A673 (cell line): Measurements from ENCODE around the gene BCL3. TPM values are rescaled to one million over a fixed set of nuclear protein-coding genes. Genes with fewer than 3 reads are reported as not detected.
A peak's percentile ranks its signal among the peaks of the same experiment; 100 is the strongest.
"Not testable (repeated sequence)": the region's sequence is repeated elsewhere in the genome, so short reads cannot be mapped to it uniquely, and the experiment has no call there.

Experiments used
- BruUV-seq: library from RNA; stranded (reverse); fragments of 400-500 nt; replicated peaks from 2 replicates; lab custom pipeline; 2021; lab: Mats Ljungman, UMichigan
- CTCF ChIA-PET: fragments of 300-600 bp; sonication (Branson Sonifier 250); formaldehyde crosslinking; loops from one replicate; lab custom pipeline; 2022; ENCODE audit warnings: antibody characterized with exemption; lab: Charles Lee
- POLR2A ChIA-PET: fragments of 300-600 bp; sonication (Branson Sonifier 250); formaldehyde crosslinking; loops from one replicate; lab custom pipeline; 2022; ENCODE audit warnings: antibody characterized with exemption; ENCODE audit not compliant: low non-redundant PET; lab: Charles Lee
- DNase-seq: peaks from one replicate; pipeline ENCODE4 v3.0.0-alpha.2; 2015; ENCODE audit warnings: low spot score
- H3K27ac ChIP-seq: fragments of 200-600 bp; sonication (generic); 2 replicates; pipeline ENCODE4 v1.5.1; 2016; ENCODE audit warnings: mixed run types, low read depth, mild to moderate bottlenecking, mixed read lengths, antibody characterized with exemption, low read length; ENCODE audit not compliant: poor library complexity, severe bottlenecking
- H3K27me3 ChIP-seq: fragments of 200-600 bp; sonication (generic); replicated peaks from 2 replicates; pipeline ENCODE4 v1.6.1; 2017; ENCODE audit warnings: mixed run types, low read depth, mild to moderate bottlenecking, mixed read lengths, antibody characterized with exemption, low read length; ENCODE audit not compliant: insufficient read depth, poor library complexity
- H3K36me3 ChIP-seq: fragments of 200-600 bp; sonication (generic); 2 replicates; pipeline ENCODE4 v1.6.1; 2016; ENCODE audit warnings: mixed run types, mild to moderate bottlenecking, mixed read lengths, antibody characterized with exemption, low read length; ENCODE audit not compliant: insufficient read depth, poor library complexity, severe bottlenecking
- H3K4me1 ChIP-seq: fragments of 200-600 bp; sonication (generic); 2 replicates; pipeline ENCODE4 v1.6.1; 2017; ENCODE audit warnings: mixed run types, mild to moderate bottlenecking, mixed read lengths, antibody characterized with exemption, low read length; ENCODE audit not compliant: insufficient read depth, poor library complexity, severe bottlenecking
- H3K4me3 ChIP-seq: fragments of 200-600 bp; sonication (generic); 2 replicates; pipeline ENCODE4 v1.5.1; 2016; ENCODE audit warnings: low read depth, mixed run types, mild to moderate bottlenecking, mixed read lengths, low read length; ENCODE audit not compliant: poor library complexity, severe bottlenecking
- H3K9me3 ChIP-seq: fragments of 200-600 bp; sonication (generic); 2 replicates; pipeline ENCODE4 v1.6.1; 2016; ENCODE audit warnings: mixed run types, low read depth, mild to moderate bottlenecking, mixed read lengths, antibody characterized with exemption, low read length; ENCODE audit not compliant: poor library complexity, severe bottlenecking
- EZH2 ChIP-seq: fragments of 200-600 bp; sonication (generic); IDR thresholded peaks from 2 replicates; pipeline ENCODE4 v1.6.1; 2017; ENCODE audit warnings: borderline replicate concordance, low read depth, mild to moderate bottlenecking, mixed read lengths, antibody characterized with exemption, low read length; ENCODE audit not compliant: poor library complexity, severe bottlenecking
- intact Hi-C: fragments of 100-400 bp; cut with micrococcal nuclease; formaldehyde crosslinking; loops from one replicate; pipeline ENCODE4 v1.10.0; 2022; ENCODE audit not compliant: unreplicated experiment
- total RNA-seq: library from RNA; stranded (reverse); gene quantifications from 2 replicates; pipeline ENCODE4 v1.2.3, GENCODE V29; 2021
- TF ChIP-seq, protein P1 (sequence below): fragments of 300-800, 200-600 bp; sonication (generic); conservative IDR thresholded peaks from 2 replicates; pipeline ENCODE4 v1.5.1; 2017; ENCODE audit warnings: low read depth, mild to moderate bottlenecking, antibody characterized with exemption, low read length, moderate library complexity, mixed read lengths

BCL3 gene
- total RNA-seq, 1 experiment from 2014 or later = 6.6 TPM

- H3K9me3 ChIP-seq = no peaks in the 10 kb centered on the region
- no TSS peak for BruUV-seq
- H3K27ac ChIP-seq = no peak overlapping the region
- H3K4me3 ChIP-seq = no peak overlapping the region
- no peaks in the 10 kb centered on the region for H3K36me3 ChIP-seq
- no peak for DNase-seq
- H3K4me1 ChIP-seq = no peaks in the 10 kb centered on the region
- ChIA-PET CTCF (no interaction called here), POLR2A (no interaction called here)
- intact Hi-C loops = no loop called here
- TF ChIP-seq, protein P1, sequence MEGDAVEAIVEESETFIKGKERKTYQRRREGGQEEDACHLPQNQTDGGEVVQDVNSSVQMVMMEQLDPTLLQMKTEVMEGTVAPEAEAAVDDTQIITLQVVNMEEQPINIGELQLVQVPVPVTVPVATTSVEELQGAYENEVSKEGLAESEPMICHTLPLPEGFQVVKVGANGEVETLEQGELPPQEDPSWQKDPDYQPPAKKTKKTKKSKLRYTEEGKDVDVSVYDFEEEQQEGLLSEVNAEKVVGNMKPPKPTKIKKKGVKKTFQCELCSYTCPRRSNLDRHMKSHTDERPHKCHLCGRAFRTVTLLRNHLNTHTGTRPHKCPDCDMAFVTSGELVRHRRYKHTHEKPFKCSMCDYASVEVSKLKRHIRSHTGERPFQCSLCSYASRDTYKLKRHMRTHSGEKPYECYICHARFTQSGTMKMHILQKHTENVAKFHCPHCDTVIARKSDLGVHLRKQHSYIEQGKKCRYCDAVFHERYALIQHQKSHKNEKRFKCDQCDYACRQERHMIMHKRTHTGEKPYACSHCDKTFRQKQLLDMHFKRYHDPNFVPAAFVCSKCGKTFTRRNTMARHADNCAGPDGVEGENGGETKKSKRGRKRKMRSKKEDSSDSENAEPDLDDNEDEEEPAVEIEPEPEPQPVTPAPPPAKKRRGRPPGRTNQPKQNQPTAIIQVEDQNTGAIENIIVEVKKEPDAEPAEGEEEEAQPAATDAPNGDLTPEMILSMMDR = no peak
- TF ChIP-seq EZH2 = no peak
- no peaks in the 10 kb centered on the region for H3K27me3 ChIP-seq
These were observed 19.0 kb downstream of the BCL3 start for GRCh38 chr19:44767295-44768180.

DNA sequence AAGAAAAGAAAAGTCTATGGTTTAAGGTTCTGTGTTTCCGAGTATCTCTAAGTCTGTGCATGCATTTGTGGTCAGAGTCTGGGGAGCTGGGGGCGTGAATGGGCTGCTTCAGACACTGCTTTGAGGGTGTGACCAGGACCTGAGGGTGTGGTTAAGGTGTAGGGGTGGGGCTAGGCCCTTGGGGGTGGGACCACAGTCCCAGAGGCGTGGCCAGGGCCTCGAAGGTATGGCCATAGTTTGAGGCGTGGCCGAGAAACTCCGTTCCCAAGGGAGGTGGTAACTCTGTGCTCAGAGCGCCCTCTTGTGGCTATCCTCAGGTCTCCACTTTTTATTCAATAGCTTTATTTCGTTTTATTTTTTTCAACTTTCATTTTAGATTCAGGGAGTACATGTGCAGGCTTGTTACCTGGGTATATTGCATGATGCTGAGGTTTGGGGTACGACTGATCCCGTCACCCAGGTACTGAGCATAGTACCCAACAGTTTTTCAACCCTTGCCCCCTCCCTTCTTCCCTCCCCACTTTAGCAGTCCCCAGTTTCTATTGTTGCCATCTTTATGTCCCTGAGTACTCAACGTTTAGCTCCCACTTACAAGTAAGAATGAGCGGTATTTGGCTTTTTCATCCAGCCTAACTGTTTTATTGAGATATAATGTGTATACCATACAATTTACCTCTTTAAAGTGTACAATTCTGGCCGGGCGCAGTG, 22.2 kb downstream of the BCL3 start:
- TF ChIP-seq, protein P1 = peak; percentile 85
- no peak for TF ChIP-seq EZH2
- Histone ChIP-seq H3K4me3 (no peak overlapping the region), H3K4me1 (no peaks in the 10 kb centered on the region), H3K36me3 (no peaks in the 10 kb centered on the region), H3K27ac (no peak overlapping the region), H3K27me3 (no peaks in the 10 kb centered on the region), H3K9me3 (no peaks in the 10 kb centered on the region)
- intact Hi-C loops = loop anchor here (1.0 kb wide), 2 partner anchors 46 to 81 kb away; no protein-coding TSS in a partner anchor
- no TSS peak for BruUV-seq
- ChIA-PET POLR2A (interaction anchor here (0.6 kb wide), 2 partner anchors 15 to 699 kb away, joined by 3 to 4 read pairs; no protein-coding TSS in a partner anchor), CTCF (interaction anchor here (0.6 to 3.0 kb wide), 13 partner anchors 11 to 558 kb away, joined by 3 to 122 read pairs (median 6); partner anchors contain the start of gene ZNF227)
- peak; percentile 92 for DNase-seq

DNA sequence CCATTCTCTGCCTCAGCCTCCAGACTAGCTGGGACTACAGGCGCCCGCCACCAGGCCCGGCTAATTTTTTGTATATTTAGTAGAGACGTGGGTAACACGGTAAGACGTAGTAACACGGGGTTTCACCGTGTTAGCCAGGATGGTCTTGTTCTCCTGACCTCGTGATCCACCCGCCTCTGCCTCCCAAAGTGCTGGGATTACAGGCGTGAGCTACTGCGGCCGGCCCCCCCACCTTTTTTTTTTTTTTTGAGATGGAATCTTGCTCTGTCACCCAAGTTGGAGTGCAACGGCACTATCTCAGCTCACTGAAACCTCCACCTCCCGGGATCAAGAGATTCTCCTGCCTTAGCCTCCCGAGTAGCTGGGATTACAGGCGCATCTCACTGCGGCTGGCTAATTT, 23.6 kb downstream of the BCL3 start:
- H3K36me3 ChIP-seq, BruUV-seq, H3K27me3 ChIP-seq, intact Hi-C loops, H3K4me1 ChIP-seq, DNase-seq, H3K9me3 ChIP-seq, POLR2A ChIA-PET, H3K4me3 ChIP-seq, H3K27ac ChIP-seq: not testable (repeated sequence)
- CTCF ChIA-PET = interaction anchor here (0.6 to 3.0 kb wide), 3 partner anchors 42 to 85 kb away, joined by 3 to 122 read pairs (median 3); no protein-coding TSS in a partner anchor
